ENCODE results near the gene HMGXB4. TPM values are rescaled to one million over a fixed set of nuclear protein-coding genes. Genes with fewer than 3 reads are reported as not detected.

The HMGXB4 gene
- total and polyA plus RNA-seq, 3 donors from 2014 or later = 26.5 to 63.4 (median 58.7) TPM

GRCh38 chr22:35328472-35328885, 71.2 kb downstream of the HMGXB4 start:
- 83 to 88% methylated on average over 10 to 15 of the region's 15 CpGs for WGBS, 2 donors
- TF ChIP-seq CTCF (IDR thresholded peaks at IDR 0.05) = no peak
- no peak for TF ChIP-seq POLR2A (IDR thresholded peaks at IDR 0.05)
- Histone ChIP-seq H3K4me1 (peaks cover 3% of the 10 kb centered on the region), H3K9me3 (no peaks in the 10 kb centered on the region), H3K27me3 (no peaks in the 10 kb centered on the region), H3K36me3 (ENCODE audit: low read depth, missing control alignments) (no peaks in the 10 kb centered on the region), H3K27ac (no peak overlapping the region), H3K4me3 (no peak overlapping the region)
- no peak for DNase-seq
- intact Hi-C loops (cut with DNase I; ENCODE audit: low total_unique reads) = no loop called here

DNA sequence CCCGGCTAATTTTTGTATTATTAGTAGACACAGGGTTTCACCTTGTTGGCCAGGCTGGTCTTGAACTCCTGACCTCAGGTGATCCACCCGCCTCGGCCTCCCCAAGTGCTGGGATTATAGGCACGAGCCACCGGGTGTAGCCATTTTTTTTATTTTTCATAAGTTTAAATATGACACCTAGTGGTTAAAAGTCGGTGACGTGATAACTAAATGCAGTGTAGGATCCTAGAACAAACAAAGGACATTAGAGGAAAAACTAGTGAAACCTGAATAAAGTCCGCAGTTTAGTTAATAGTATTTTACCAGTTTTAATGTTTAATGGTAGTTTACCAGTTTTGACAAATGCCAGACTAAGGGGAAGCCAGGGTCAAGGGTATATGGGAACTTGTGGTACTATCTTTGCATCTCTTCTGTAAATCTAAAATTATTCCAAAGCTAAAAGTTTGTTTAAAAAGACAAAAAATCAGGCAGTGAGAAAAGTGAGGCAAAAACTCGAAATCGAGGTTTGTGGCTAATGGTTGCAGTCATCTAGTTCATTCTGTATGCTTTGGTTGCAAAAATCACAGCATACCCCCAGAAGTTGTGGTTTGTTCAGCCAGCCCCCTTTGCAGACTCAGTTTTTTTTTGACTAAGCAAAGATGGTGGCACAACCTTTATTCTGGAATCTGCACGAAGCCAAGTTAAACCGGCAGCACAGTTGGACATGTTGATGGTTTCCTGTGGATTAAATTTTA, 72.0 kb downstream of the HMGXB4 start:
- TF ChIP-seq CTCF (IDR thresholded peaks at IDR 0.05) (no peak), POLR2A (IDR thresholded peaks at IDR 0.05) (no peak)

GRCh38 chr22:35330258-35330861, 73.1 kb downstream of the HMGXB4 start:
- Histone ChIP-seq H3K4me3 (no peak overlapping the region), H3K9me3 (no peaks in the 10 kb centered on the region), H3K27ac (peak overlapping the region; percentile 7 to 61), H3K36me3 (ENCODE audit: low read depth, missing control alignments) (no peaks in the 10 kb centered on the region), H3K27me3 (no peaks in the 10 kb centered on the region), H3K4me1 (peaks cover 3% of the 10 kb centered on the region)
- DNase-seq = peak; percentile 78
- TF ChIP-seq CTCF (IDR thresholded peaks at IDR 0.05) (no peak), POLR2A (IDR thresholded peaks at IDR 0.05) (no peak)
- 53 to 65% methylated on average over 15 to 16 of the region's 16 CpGs for WGBS, 2 donors
- intact Hi-C loops (cut with DNase I; ENCODE audit: low total_unique reads) = no loop called here

More for the DNA sequence above, 72.0 kb downstream of the HMGXB4 start:
- WGBS, 2 donors = 83 to 90% methylated on average over 12 of the region's 12 CpGs
- H3K27ac ChIP-seq = no peak overlapping the region
- intact Hi-C loops (cut with DNase I; ENCODE audit: low total_unique reads) = no loop called here
- H3K4me1 ChIP-seq = peaks cover 3% of the 10 kb centered on the region
- DNase-seq = no peak
- no peaks in the 10 kb centered on the region for H3K27me3 ChIP-seq
- H3K9me3 ChIP-seq = no peaks in the 10 kb centered on the region
- H3K36me3 ChIP-seq (ENCODE audit: low read depth, missing control alignments) = no peaks in the 10 kb centered on the region
- no peak overlapping the region for H3K4me3 ChIP-seq

DNA sequence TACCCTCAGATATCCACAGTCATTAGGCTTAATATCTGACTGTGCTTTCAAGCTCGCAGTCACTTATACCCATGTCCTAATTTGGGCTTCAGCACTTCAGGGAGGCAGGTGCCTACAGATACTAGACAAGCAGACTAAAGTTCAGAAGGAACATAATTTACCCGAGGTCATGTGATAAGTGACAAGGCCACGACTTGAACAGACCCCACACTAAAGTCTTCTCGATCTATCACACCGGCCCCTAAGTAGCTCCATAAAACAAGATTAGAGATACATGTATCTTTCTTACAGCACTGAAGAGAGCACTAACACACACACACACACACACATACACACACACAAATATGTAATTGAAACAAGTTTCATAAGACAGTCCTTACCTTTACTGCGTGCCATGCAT, 75.0 kb downstream of the HMGXB4 start:
- H3K9me3 ChIP-seq = no peaks in the 10 kb centered on the region
- TF ChIP-seq CTCF (IDR thresholded peaks at IDR 0.05) (no peak), POLR2A (IDR thresholded peaks at IDR 0.05) (no peak)
- H3K4me1 ChIP-seq = peaks cover 13% of the 10 kb centered on the region
- 67 to 74% methylated on average over 6 of the region's 6 CpGs for WGBS, 2 donors
- no peak overlapping the region for H3K4me3 ChIP-seq
- no peaks in the 10 kb centered on the region for H3K27me3 ChIP-seq
- DNase-seq = no peak
- intact Hi-C loops (cut with DNase I; ENCODE audit: low total_unique reads) = no loop called here
- H3K27ac ChIP-seq = no peak overlapping the region
- no peaks in the 10 kb centered on the region for H3K36me3 ChIP-seq (ENCODE audit: low read depth, missing control alignments)

All from testis (tissue), 3 donors.